ENCODE measurements around the gene ATP1B2. TPM values are rescaled to one million over a fixed set of nuclear protein-coding genes. Genes with fewer than 3 reads are reported as not detected.

ATP1B2 gene
- total RNA-seq, 1 donor from 2014 or later, result 10.4 TPM

DNA sequence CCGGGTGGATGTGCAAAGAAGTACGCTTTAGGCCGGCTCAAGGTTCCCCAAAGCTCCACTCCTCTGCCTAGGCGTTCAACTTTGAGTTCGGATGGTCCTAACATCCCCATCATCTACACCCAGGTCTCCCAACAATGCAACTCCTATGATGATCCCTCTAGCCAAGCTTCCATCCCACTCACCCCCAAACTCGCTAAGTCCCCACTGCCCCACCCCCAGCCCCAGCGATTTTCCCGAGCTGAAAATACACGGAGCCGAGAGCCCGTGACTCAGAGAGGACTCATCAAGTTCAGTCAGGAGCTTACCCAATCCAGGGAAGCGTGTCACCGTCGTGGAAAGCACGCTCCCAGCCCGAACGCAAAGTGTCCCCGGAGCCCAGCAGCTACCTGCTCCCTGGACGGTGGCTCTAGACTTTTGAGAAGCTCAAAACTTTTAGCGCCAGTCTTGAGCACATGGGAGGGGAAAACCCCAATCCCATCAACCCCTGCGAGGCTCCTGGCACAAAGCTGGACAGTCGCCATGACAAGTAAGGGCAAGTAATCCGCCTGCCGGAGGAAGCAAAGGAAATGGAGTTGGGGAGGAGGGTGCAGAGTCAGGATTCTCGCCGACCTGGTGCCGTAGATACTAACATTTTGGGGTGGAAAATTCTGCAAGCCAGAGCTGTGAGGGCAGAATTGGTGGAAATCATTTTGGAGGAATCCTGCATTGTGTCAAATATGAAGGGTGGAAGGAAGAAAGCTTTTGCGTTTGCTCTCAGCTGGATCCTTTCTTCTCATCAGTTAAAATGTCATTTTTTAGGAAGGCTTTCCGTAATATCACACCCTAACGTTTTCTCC lies 36.6 kb downstream of the ATP1B2 start, which contains the start of gene TP53:
TSS of gene TP53 (minus strand) at position 419 of the 836 bp plus-strand sequence. CDS start 10,896 bp downstream, outside the sequence.
- Mint-ChIP-seq H3K27me3 (ENCODE audit: unreplicated experiment) (peaks cover 8% of the 10 kb centered on the region), H3K4me1 (ENCODE audit: unreplicated experiment) (peaks cover 24% of the 10 kb centered on the region), H3K9me3 (ENCODE audit: unreplicated experiment) (peaks cover 3% of the 10 kb centered on the region), H3K36me3 (ENCODE audit: low read depth, unreplicated experiment) (peaks cover 7% of the 10 kb centered on the region), H3K4me3 (ENCODE audit: unreplicated experiment) (peak within 1 kb of the TSS; percentile 96), H3K27ac (ENCODE audit: unreplicated experiment) (peak within 1 kb of the TSS; percentile 100)
- DNase-seq (ENCODE audit: low spot score), result peak; percentile 74
- TF ChIP-seq, protein P1, sequence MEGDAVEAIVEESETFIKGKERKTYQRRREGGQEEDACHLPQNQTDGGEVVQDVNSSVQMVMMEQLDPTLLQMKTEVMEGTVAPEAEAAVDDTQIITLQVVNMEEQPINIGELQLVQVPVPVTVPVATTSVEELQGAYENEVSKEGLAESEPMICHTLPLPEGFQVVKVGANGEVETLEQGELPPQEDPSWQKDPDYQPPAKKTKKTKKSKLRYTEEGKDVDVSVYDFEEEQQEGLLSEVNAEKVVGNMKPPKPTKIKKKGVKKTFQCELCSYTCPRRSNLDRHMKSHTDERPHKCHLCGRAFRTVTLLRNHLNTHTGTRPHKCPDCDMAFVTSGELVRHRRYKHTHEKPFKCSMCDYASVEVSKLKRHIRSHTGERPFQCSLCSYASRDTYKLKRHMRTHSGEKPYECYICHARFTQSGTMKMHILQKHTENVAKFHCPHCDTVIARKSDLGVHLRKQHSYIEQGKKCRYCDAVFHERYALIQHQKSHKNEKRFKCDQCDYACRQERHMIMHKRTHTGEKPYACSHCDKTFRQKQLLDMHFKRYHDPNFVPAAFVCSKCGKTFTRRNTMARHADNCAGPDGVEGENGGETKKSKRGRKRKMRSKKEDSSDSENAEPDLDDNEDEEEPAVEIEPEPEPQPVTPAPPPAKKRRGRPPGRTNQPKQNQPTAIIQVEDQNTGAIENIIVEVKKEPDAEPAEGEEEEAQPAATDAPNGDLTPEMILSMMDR (IDR thresholded peaks at IDR 0.05; ENCODE audit: unreplicated experiment), result no peak

DNA sequence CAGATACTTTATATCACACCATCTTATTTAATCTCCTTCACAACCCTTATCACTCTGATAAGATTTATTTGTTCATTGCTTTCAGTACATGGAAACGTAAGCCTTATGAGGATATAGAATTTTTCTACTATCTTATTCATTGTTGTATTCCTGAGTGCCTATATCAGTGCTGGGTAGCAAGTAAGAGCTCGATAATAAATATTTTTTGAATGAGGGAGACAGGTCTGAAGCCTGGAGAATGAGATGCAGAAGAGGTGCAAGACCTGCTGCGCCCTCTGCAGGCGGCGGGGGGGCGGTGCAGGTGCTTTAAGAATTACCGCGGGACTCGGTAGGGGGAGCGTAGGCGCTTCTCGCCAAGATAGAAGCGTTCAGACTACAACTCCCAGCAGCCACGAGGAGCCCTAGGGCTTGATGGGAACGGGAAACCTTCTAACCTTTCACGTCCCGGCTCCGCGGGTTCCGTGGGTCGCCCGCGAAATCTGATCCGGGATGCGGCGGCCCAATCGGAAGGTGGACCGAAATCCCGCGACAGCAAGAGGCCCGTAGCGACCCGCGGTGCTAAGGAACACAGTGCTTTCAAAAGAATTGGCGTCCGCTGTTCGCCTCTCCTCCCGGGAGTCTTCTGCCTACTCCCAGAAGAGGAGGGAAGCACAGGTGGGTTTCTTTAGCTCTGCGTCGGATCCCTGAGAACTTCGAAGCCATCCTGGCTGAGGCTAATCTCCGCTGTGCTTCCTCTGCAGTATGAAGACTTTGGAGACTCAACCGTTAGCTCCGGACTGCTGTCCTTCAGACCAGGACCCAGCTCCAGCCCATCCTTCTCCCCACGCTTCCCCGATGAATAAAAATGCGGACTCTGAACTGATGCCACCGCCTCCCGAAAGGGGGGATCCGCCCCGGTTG lies 37.4 kb downstream of the ATP1B2 start, which contains the start of gene WRAP53:
TSS of gene WRAP53 (plus strand) at position 570 of the 900 bp plus-strand sequence. CDS start at position 742, 172 bp downstream.
- Mint-ChIP-seq H3K9me3 (ENCODE audit: unreplicated experiment) (peaks cover 3% of the 10 kb centered on the region), H3K27me3 (ENCODE audit: unreplicated experiment) (peaks cover 8% of the 10 kb centered on the region), H3K27ac (ENCODE audit: unreplicated experiment) (peak within 1 kb of the TSS; percentile 100), H3K4me1 (ENCODE audit: unreplicated experiment) (peaks cover 24% of the 10 kb centered on the region), H3K36me3 (ENCODE audit: low read depth, unreplicated experiment) (peaks cover 7% of the 10 kb centered on the region), H3K4me3 (ENCODE audit: unreplicated experiment) (peak within 1 kb of the TSS; percentile 96)
- TF ChIP-seq, protein P1 (IDR thresholded peaks at IDR 0.05; ENCODE audit: unreplicated experiment), result peak; percentile 99
- peak; percentile 98 for DNase-seq (ENCODE audit: low spot score)

DNA sequence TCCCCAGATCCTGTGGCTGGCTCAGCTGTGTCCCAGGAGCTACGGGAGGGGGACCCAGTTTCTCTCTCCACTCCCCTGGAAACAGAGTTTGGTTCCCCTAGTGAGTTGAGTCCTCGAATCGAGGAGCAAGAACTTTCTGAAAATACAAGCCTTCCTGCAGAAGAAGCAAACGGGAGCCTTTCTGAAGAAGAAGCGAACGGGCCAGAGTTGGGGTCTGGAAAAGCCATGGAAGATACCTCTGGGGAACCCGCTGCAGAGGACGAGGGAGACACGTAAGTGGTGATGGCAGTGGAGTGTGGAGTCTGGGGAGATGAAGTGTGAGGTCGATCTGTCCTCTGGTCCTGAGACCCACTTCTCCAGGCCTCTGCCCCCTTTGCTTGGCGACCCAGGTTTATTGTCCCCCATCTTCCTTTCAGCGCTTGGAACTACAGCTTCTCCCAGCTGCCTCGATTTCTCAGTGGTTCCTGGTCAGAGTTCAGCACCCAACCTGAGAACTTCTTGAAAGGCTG lies 38.1 kb downstream of the ATP1B2 start:
- H3K36me3 Mint-ChIP-seq (ENCODE audit: low read depth, unreplicated experiment), result peaks cover 7% of the 10 kb centered on the region
- DNase-seq (ENCODE audit: low spot score), result no peak
- H3K27me3 Mint-ChIP-seq (ENCODE audit: unreplicated experiment), result peaks cover 8% of the 10 kb centered on the region
- peaks cover 3% of the 10 kb centered on the region for H3K9me3 Mint-ChIP-seq (ENCODE audit: unreplicated experiment)
- peaks cover 24% of the 10 kb centered on the region for H3K4me1 Mint-ChIP-seq (ENCODE audit: unreplicated experiment)
- peak overlapping the region; percentile 85 for H3K27ac Mint-ChIP-seq (ENCODE audit: unreplicated experiment)
- peak overlapping the region; percentile 96 for H3K4me3 Mint-ChIP-seq (ENCODE audit: unreplicated experiment)
- TF ChIP-seq, protein P1 (IDR thresholded peaks at IDR 0.05; ENCODE audit: unreplicated experiment), result no peak

DNA sequence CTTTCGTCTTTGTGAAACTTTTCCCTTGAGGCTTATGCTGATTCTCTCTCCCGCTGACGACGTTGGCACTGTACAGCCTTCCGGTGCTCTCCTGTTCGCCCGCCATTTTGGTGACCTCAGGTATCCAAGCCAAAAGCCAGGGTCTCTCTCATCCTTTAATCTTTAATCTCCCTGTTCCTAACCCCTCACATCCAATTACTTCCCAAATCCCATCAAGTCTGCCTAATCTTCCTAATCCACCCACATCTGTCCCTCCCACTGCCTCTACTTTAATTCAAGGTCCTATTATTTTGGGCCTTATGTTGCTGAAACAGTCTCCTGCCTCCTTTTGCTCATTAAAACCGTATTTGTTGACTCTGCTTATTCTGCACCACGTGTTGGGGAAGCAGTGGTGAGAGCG lies 44.9 kb downstream of the ATP1B2 start:
- H3K27ac Mint-ChIP-seq (ENCODE audit: unreplicated experiment), result no peak overlapping the region
- TF ChIP-seq, protein P1 (IDR thresholded peaks at IDR 0.05; ENCODE audit: unreplicated experiment), result no peak
- H3K9me3 Mint-ChIP-seq (ENCODE audit: unreplicated experiment), result no peaks in the 10 kb centered on the region
- peaks cover 1% of the 10 kb centered on the region for H3K27me3 Mint-ChIP-seq (ENCODE audit: unreplicated experiment)
- DNase-seq (ENCODE audit: low spot score), result no peak
- no peaks in the 10 kb centered on the region for H3K4me1 Mint-ChIP-seq (ENCODE audit: unreplicated experiment)
- H3K4me3 Mint-ChIP-seq (ENCODE audit: unreplicated experiment), result no peak overlapping the region
- peaks cover 10% of the 10 kb centered on the region for H3K36me3 Mint-ChIP-seq (ENCODE audit: low read depth, unreplicated experiment)

All from endothelial cell (in vitro differentiated cells).